ENCODE measurements around the gene PPP2R5A.

PPP2R5A gene

GRCh38 chr1:212242288-212242984 lies 42.8 kb upstream of the PPP2R5A start:
- no peaks in the 10 kb centered on the region for H3K79me2 ChIP-seq (ENCODE audit: insufficient read depth, low read length)
- no peaks in the 10 kb centered on the region for H4K20me1 ChIP-seq (ENCODE audit: low read depth, low read length)
- H3K4me3 ChIP-seq (ENCODE audit: insufficient read depth, low read length, poor library complexity, severe bottlenecking), result no peak overlapping the region
- no peak for TF ChIP-seq EZH2phosphoT487 (conservative IDR thresholded peaks at IDR 0.05; ENCODE audit: low read length)
- no peak for TF ChIP-seq CTCF (IDR thresholded peaks at IDR 0.05; ENCODE audit: insufficient read depth, low read length, poor library complexity, severe bottlenecking)
- H3K27me3 ChIP-seq (ENCODE audit: low read length), result no peaks in the 10 kb centered on the region
- H3K27ac ChIP-seq (ENCODE audit: low read depth, low read length), result no peak overlapping the region
- no peaks in the 10 kb centered on the region for H3K9me2 ChIP-seq (replicated peaks; ENCODE audit: insufficient read depth, low read length)
- no peak overlapping the region for H3K4me2 ChIP-seq (ENCODE audit: low read depth, low read length, poor library complexity, severe bottlenecking)
- no peaks in the 10 kb centered on the region for H3F3A ChIP-seq (ENCODE audit: insufficient read depth)
- H3K36me3 ChIP-seq (ENCODE audit: low read length), result no peaks in the 10 kb centered on the region
- H3K9me3 ChIP-seq (ENCODE audit: insufficient read depth, low read length), result no peaks in the 10 kb centered on the region
- H2AFZ ChIP-seq (ENCODE audit: low read depth, low read length, severe bottlenecking), result no peak overlapping the region
- H3K9ac ChIP-seq (ENCODE audit: low read length), result no peak overlapping the region

- H3K27ac ChIP-seq (ENCODE audit: low read depth, low read length), result no peak overlapping the region
- TF ChIP-seq EZH2phosphoT487 (conservative IDR thresholded peaks at IDR 0.05; ENCODE audit: low read length), result no peak
- TF ChIP-seq CTCF (IDR thresholded peaks at IDR 0.05; ENCODE audit: insufficient read depth, low read length, poor library complexity, severe bottlenecking), result no peak
Observed at GRCh38 chr1:212242985-212243308, 42.3 kb upstream of the PPP2R5A start.

GRCh38 chr1:212244441-212244840 lies 40.8 kb upstream of the PPP2R5A start:
- H4K20me1 ChIP-seq (ENCODE audit: low read depth, low read length), result no peaks in the 10 kb centered on the region
- TF ChIP-seq EZH2phosphoT487 (conservative IDR thresholded peaks at IDR 0.05; ENCODE audit: low read length) (no peak), CTCF (IDR thresholded peaks at IDR 0.05; ENCODE audit: insufficient read depth, low read length, poor library complexity, severe bottlenecking) (no peak)
- no peaks in the 10 kb centered on the region for H3K27me3 ChIP-seq (ENCODE audit: low read length)
- no peak overlapping the region for H3K4me2 ChIP-seq (ENCODE audit: low read depth, low read length, poor library complexity, severe bottlenecking)
- H2AFZ ChIP-seq (ENCODE audit: low read depth, low read length, severe bottlenecking), result no peak overlapping the region
- H3K79me2 ChIP-seq (ENCODE audit: insufficient read depth, low read length), result no peaks in the 10 kb centered on the region
- no peaks in the 10 kb centered on the region for H3K9me2 ChIP-seq (replicated peaks; ENCODE audit: insufficient read depth, low read length)
- H3K9ac ChIP-seq (ENCODE audit: low read length), result no peak overlapping the region
- H3F3A ChIP-seq (ENCODE audit: insufficient read depth), result no peaks in the 10 kb centered on the region
- H3K36me3 ChIP-seq (ENCODE audit: low read length), result no peaks in the 10 kb centered on the region
- no peak overlapping the region for H3K27ac ChIP-seq (ENCODE audit: low read depth, low read length)
- H3K4me3 ChIP-seq (ENCODE audit: insufficient read depth, low read length, poor library complexity, severe bottlenecking), result no peak overlapping the region
- no peaks in the 10 kb centered on the region for H3K9me3 ChIP-seq (ENCODE audit: insufficient read depth, low read length)

More at GRCh38 chr1:212242985-212243308, 42.3 kb upstream of the PPP2R5A start:
- no peak overlapping the region for H3K4me3 ChIP-seq (ENCODE audit: insufficient read depth, low read length, poor library complexity, severe bottlenecking)
- no peaks in the 10 kb centered on the region for H3K9me3 ChIP-seq (ENCODE audit: insufficient read depth, low read length)
- H3K9me2 ChIP-seq (replicated peaks; ENCODE audit: insufficient read depth, low read length), result no peaks in the 10 kb centered on the region
- H3K27me3 ChIP-seq (ENCODE audit: low read length), result no peaks in the 10 kb centered on the region
- no peaks in the 10 kb centered on the region for H4K20me1 ChIP-seq (ENCODE audit: low read depth, low read length)
- H3F3A ChIP-seq (ENCODE audit: insufficient read depth), result no peaks in the 10 kb centered on the region
- no peaks in the 10 kb centered on the region for H3K36me3 ChIP-seq (ENCODE audit: low read length)
- H2AFZ ChIP-seq (ENCODE audit: low read depth, low read length, severe bottlenecking), result no peak overlapping the region
- no peak overlapping the region for H3K4me2 ChIP-seq (ENCODE audit: low read depth, low read length, poor library complexity, severe bottlenecking)
- H3K9ac ChIP-seq (ENCODE audit: low read length), result no peak overlapping the region
- H3K79me2 ChIP-seq (ENCODE audit: insufficient read depth, low read length), result no peaks in the 10 kb centered on the region

Measured in SU-DHL-6 (cell line).